Fibroblast of peridontal ligament (primary cell): Measurements from ENCODE around the gene GSC.
"Not testable (repeated sequence)": the region's sequence is repeated elsewhere in the genome, so short reads cannot be mapped to it uniquely, and the experiment has no call there.

Experiments
- DNase-seq: peaks from one replicate; pipeline ENCODE4 v3.0.0-alpha.2; 2010; ENCODE audit errors: extremely low read depth

Gene GSC

DNA sequence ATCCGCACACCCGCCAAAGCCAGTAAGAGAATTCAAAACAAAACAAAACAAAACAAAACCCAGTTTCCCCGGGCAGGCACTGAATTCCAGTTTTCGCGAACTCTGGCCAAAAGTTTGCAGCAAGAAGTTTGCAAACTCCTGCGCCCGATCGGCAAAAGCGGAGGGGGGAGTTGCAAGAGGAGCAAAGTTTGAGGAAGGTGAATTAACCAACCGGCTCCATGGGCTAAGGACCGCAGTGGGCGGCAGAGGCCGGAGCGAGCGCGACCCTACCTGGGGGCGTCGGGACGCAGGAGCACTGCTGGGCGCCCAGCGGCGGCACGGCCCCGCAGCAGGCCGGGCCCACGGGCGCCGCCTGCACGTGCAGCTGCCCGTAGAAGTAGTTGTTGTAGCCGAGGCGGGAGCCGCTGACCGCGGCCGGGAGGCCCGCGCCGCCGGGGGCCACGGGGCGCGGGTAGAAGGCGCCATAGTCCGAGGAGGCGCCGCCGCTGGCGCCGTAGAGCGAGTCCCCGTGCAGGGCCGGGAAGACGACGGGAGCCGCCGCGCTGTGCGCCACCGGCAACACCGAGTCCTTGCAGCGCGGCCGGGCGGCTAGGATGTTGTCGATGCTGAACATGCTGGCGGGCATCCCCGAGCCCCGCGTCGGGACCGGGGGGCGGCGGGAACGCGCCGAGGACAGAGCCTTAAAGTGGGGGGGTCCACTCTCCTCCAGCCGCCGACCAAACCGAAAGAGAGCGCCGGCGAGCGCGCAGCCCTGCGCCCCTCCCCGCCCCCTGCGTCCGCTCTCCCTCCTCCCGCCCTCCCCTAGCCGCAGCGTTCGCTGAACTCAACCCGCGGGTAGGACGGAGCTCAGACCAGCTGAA lies at the start of gene GSC:
TSS of gene GSC (minus strand) at position 723 of the 860 bp plus-strand sequence. CDS start at position 625, 98 bp downstream.
- peak; percentile 28 for DNase-seq

DNA sequence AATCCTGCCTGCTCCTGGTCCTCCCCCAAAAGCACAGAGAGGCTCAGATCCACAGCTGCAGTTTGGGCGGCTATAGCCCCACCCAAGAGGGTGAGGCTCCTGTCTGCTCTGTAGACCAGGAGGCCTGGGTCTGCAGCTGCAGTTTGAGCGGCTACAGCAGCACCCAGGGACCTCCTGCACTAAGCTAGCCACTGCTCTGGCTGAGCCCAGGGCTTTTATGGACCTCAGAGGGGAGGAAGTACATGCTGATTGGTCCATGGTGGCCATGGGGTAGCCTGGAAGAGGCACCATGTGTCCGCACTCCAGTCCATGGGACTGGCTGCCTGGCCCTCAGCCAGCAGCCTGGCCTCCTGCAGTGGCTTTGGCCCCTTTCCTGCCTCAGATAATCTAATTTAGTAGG lies 49.6 kb upstream of the GSC start:
- no peak for DNase-seq

DNA sequence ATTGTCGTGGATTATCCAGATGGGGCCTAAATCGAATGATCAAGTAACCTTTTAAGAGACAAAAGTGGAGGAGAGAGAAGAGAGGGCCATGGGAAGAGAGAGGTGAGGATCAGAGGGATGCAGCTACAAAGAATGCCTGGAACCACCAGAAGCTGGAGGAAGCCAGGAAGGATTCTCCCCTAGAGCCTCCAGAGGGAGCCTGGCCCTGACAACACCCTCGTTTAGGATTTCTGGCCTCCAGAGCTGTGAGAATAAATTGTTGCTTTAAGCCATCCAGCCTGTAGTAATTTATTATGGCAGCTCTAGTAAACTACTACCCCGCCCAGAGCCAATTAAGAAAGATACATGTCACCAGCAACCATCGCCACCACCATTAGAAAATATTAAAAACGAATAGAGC lies 46.2 kb upstream of the GSC start:
- DNase-seq, result no peak

GRCh38 chr14:94805680-94806288 lies 35.9 kb upstream of the GSC start:
- DNase-seq, result peak; percentile 55

- DNase-seq, result no peak
Measured at GRCh38 chr14:94801225-94801624, 31.3 kb upstream of the GSC start.

- DNase-seq, result not testable (repeated sequence)
Measured at GRCh38 chr14:94800764-94801163, 30.9 kb upstream of the GSC start.

- DNase-seq, result no peak
Measured at GRCh38 chr14:94797887-94798286, 28.0 kb upstream of the GSC start.

GRCh38 chr14:94796278-94796677 lies 26.4 kb upstream of the GSC start:
- DNase-seq, result no peak

DNA sequence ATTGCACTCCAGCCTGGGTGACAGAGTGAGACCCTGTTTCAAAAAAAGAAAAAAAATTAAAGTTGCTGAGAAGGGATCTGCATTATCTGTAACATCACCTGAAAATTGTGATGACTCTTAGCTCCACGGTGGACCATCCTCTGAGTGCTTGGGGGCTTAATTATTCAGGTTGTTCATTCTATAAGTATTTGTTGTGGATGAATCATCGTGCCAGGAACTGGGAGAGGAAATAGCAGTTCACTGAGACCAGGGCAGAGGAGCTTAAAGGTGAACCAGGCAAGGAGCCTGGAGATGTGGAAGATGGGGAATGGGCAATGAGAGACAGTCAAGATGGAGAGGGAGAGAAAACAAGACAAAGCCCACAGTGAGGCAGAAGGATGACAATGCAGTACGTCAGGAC lies 25.5 kb upstream of the GSC start:
- DNase-seq, result no peak

DNA sequence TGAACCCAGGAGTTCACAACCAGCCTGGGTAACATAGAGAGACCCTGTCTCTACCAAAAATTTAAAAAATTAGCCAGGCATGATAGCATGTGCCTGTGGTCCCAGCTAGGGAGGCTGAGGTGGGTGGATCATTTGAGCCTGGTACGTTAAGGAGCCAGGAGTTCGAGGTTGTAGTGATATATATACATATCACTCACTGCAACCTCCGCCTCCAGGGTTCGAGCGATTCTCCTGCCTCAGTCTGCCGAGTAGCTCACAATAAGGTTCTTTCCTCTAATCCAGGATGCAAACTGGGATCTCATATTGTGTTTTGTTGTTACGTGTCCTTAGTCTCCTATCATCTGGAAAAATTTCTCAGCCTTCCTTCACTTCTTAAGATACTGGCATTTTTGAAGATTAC lies 24.0 kb upstream of the GSC start:
- no peak for DNase-seq

DNA sequence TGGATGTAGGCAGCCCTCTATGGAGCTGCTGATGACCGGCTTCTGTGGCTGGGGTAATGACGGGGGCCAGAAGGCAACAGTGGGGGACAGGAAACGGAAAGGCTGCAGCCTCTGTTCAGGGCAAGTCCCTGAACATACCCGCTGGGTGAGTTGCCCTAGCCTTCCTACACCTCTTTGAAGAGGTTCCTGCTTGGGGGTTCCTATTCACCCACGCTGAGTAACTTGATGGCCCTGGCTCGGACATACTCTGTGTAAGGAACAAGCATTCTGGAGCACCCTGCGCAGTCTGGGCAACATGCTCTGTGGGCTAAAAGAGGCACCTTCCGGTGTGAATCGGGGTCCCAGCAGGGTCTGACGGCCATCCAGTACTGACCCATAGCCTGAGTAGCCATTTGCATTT lies 17.7 kb upstream of the GSC start:
- no peak for DNase-seq

- DNase-seq, result no peak
Measured at GRCh38 chr14:94787092-94787491, 17.2 kb upstream of the GSC start.

DNA sequence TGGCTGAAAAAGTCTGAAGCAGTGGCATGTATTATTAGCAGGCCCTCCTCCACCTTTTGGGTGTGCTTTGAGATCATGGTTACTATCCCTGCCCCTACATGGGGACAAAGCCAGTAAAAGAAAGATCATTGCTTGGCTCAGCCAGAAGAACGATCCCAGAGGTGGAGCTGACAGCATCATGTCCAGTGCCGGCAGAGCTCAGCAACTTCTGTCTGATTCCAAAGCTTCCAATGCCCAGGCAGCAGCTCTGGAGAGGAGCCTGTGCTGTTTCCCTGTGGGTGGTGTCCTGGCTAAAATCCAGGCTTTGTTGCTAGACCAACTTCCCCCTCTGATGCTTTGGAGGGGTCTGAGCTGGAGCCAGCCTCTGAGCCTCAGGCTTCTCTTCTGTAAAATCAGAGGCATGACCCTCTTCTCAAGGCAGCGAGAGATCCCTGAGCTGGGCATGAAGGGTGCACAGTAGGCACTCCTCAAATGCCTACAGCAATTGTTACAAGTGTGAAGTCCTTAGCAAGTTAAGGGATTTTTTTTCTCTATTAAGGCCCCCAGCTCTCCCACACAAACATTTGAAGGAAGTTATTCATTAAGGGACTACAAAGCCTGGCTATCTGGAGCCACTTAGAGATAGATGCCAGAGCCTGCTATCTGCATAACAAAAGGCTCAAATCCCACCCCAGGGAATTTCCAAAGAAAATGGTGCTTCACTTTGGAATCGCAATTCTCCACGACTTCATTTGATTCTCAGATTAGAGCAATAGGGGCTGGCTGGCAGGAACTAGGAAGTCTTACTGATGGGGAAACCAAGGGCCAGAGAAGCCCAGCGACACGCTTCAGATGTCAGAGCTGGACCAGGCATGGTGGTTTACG lies 10.9 kb upstream of the GSC start:
- no peak for DNase-seq

- DNase-seq, result no peak
Measured at GRCh38 chr14:94779713-94780112, 9.8 kb upstream of the GSC start.

DNA sequence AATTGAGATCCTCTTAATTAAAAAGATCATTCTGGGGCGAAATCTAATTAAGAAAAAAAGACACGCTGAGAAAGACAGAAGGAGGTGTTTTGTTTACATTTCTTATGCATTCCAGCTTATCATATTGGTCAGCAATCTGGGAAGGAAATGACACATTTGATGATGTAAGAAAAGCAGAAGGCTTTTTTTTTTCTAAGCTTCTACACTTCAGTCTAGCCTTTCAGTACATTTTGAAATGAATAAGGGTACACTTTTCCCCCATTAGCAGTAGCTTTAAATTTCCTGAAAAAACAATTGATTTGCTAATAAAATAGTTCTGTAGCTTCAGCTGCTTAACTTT lies 5.9 kb upstream of the GSC start:
- peak; percentile 15 for DNase-seq

DNA sequence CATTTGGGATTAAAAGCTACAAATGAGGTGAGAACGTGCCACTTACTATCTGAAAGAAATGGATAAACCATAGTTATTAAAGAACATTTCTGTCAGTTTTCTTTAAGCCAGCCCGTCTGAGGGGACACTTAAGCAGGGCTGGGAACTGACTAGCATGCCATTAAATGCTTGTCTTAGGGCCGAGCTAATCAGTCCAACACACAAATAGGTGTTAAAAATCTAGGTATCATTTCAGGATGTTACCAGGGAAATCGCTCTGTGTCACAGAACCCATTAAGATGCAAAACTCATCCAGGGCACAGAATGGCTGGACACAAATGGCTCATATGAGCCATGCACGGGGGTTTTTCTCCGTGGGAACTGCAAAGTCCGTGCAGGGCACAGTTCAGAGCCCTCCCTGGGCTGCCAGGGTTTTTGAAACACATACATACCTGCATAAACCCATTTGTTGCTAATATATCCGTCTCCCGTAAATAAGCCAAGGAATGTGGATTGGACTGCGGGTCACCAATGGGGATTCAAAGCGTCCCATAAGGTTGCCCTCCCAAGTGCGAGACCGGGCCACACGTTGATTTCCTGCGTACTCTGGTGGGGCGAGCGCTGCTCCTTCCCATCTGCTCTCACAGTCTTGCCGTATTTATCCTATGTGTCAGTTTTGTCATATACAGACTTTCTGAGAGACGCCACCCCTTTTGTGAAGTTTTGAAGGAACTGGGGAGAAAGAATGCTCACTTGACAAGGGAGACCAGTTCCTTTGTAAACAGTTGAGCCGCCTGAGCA lies 5.4 kb upstream of the GSC start:
- no peak for DNase-seq

GRCh38 chr14:94774344-94775090 lies 4.6 kb upstream of the GSC start:
- DNase-seq, result peak; percentile 33

DNA sequence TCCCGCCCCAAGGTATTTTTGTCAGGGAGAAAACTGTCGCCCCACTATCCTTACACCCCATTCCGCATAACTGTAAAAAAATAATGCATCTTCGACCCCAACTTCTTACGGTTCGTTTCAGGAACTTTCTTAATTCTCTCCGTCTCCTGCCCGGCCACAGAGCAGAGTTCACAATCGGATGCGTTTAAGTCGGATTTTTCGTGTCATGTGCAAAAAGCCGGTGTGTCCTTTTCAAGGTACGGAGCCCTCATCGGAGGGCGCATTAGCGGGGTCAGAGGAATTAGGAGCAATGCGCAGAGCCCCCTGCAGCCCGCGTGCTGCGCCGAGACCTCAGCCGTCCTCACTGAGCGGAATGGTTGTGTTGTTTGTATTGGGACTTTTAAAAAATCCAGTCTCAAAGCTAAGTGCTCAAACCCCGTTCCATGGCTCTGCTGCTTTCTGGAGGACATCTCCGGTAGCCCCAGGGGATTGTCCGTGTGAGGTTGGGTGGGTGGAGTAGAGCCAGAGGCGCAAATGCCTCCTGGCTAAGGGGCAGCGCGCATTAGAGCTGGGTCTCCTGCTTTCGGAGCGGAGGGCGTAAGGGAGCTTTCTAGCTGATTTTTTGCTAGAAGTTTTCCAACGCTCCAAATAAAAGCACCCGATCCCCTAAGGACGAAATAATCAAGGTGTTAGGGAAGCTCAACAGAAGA lies 3.9 kb upstream of the GSC start:
- DNase-seq, result no peak

GRCh38 chr14:94773061-94773648 lies 3.2 kb upstream of the GSC start:
- no peak for DNase-seq

GRCh38 chr14:94772548-94772947 lies 2.6 kb upstream of the GSC start:
- no peak for DNase-seq
